Stimulated activated naive CD8-positive, alpha-beta T cell treated with anti-CD3 and anti-CD28 coated beads, Interleukin-15, amount 100 ng/mL, for 72 hours (primary cell): Measurements from ENCODE around the gene ERBB4.
"Not testable (repeated sequence)": the region's sequence is repeated elsewhere in the genome, so short reads cannot be mapped to it uniquely, and the experiment has no call there.

Experiments used
- ATAC-seq: fragments of 150-1000 bp; cut with Tn5 transposase; 2 replicates; pipeline ENCODE4 v1.10.0; 2021; ENCODE audit warnings: mild to moderate bottlenecking, moderate library complexity
- DNase-seq, 2 donors: peaks; one replicate each; pipeline ENCODE4 v3.0.0; 2021 to 2022
- H3K27ac Mint-ChIP-seq, 2 donors: one replicate each; pipeline ENCODE4 v1.8.0; 2022; ENCODE audit warnings: mild to moderate bottlenecking in 2 of 2, mixed read lengths in 2 of 2, moderate library complexity in 2 of 2
- H3K27me3 Mint-ChIP-seq: one replicate; pipeline ENCODE4 v1.8.0; 2022; ENCODE audit warnings: mixed read lengths
- H3K4me1 Mint-ChIP-seq: one replicate; pipeline ENCODE4 v1.8.0; 2022; ENCODE audit warnings: mild to moderate bottlenecking, mixed read lengths
- H3K4me3 Mint-ChIP-seq, 2 donors: one replicate each; pipeline ENCODE4 v1.8.0; 2022; ENCODE audit warnings: mild to moderate bottlenecking in 2 of 2, mixed read lengths in 2 of 2, moderate library complexity in 1 of 2
- H3K9me3 Mint-ChIP-seq, 2 donors: one replicate each; pipeline ENCODE4 v1.8.0; 2022; ENCODE audit warnings: mixed read lengths in 2 of 2

Gene ERBB4

GRCh38 chr2:212208467-212208866 lies 330.1 kb downstream of the ERBB4 start:
- Mint-ChIP-seq H3K4me1 (no peaks in the 10 kb centered on the region), H3K27me3 (no peaks in the 10 kb centered on the region), H3K27ac (no peak overlapping the region), H3K4me3 (no peak overlapping the region), H3K9me3 (peaks cover 0 to 7% of the 10 kb centered on the region in 2 donors)
- ATAC-seq: no peak
- DNase-seq: no peak

GRCh38 chr2:212197776-212198175 lies 340.8 kb downstream of the ERBB4 start:
- Mint-ChIP-seq H3K4me3 (no peak overlapping the region), H3K27ac (no peak overlapping the region), H3K27me3 (no peaks in the 10 kb centered on the region), H3K9me3 (no peaks in the 10 kb centered on the region), H3K4me1 (no peaks in the 10 kb centered on the region)
- DNase-seq: no peak
- ATAC-seq: no peak

- H3K4me1 Mint-ChIP-seq: no peaks in the 10 kb centered on the region
- H3K27ac Mint-ChIP-seq: no peak overlapping the region
- DNase-seq (no peak), ATAC-seq (no peak)
- H3K27me3 Mint-ChIP-seq: no peaks in the 10 kb centered on the region
- H3K9me3 Mint-ChIP-seq: no peaks in the 10 kb centered on the region
- H3K4me3 Mint-ChIP-seq: no peak overlapping the region
Measured at GRCh38 chr2:212195626-212196025, 343.0 kb downstream of the ERBB4 start.

- H3K9me3 Mint-ChIP-seq: no peaks in the 10 kb centered on the region
Measured at GRCh38 chr2:212194396-212194795, 344.2 kb downstream of the ERBB4 start.

GRCh38 chr2:212193803-212194202 lies 344.8 kb downstream of the ERBB4 start:
- Mint-ChIP-seq H3K4me3 (no peak overlapping the region), H3K9me3 (no peaks in the 10 kb centered on the region), H3K27me3 (no peaks in the 10 kb centered on the region), H3K4me1 (no peaks in the 10 kb centered on the region), H3K27ac (no peak overlapping the region)
- no peak for DNase-seq
- no peak for ATAC-seq

More at GRCh38 chr2:212194396-212194795, 344.2 kb downstream of the ERBB4 start:
- DNase-seq (no peak), ATAC-seq (no peak)
- no peak overlapping the region for H3K4me3 Mint-ChIP-seq
- no peak overlapping the region for H3K27ac Mint-ChIP-seq
- no peaks in the 10 kb centered on the region for H3K27me3 Mint-ChIP-seq
- no peaks in the 10 kb centered on the region for H3K4me1 Mint-ChIP-seq

GRCh38 chr2:212193056-212193455 lies 345.5 kb downstream of the ERBB4 start:
- ATAC-seq (no peak), DNase-seq (no peak)
- no peaks in the 10 kb centered on the region for H3K27me3 Mint-ChIP-seq
- no peaks in the 10 kb centered on the region for H3K4me1 Mint-ChIP-seq
- no peak overlapping the region for H3K27ac Mint-ChIP-seq
- H3K9me3 Mint-ChIP-seq: no peaks in the 10 kb centered on the region
- no peak overlapping the region for H3K4me3 Mint-ChIP-seq

GRCh38 chr2:212191438-212191837 lies 347.2 kb downstream of the ERBB4 start:
- not testable (repeated sequence) for H3K4me1 Mint-ChIP-seq, H3K4me3 Mint-ChIP-seq, DNase-seq, H3K27ac Mint-ChIP-seq, H3K27me3 Mint-ChIP-seq, ATAC-seq, H3K9me3 Mint-ChIP-seq

GRCh38 chr2:212186166-212186565 lies 352.4 kb downstream of the ERBB4 start:
- H3K9me3 Mint-ChIP-seq: no peaks in the 10 kb centered on the region
- ATAC-seq (no peak), DNase-seq (no peak)
- H3K4me1 Mint-ChIP-seq: no peaks in the 10 kb centered on the region
- H3K27me3 Mint-ChIP-seq: no peaks in the 10 kb centered on the region
- H3K27ac Mint-ChIP-seq: no peak overlapping the region
- H3K4me3 Mint-ChIP-seq: no peak overlapping the region

GRCh38 chr2:212181646-212182045 lies 357.0 kb downstream of the ERBB4 start:
- no peaks in the 10 kb centered on the region for H3K27me3 Mint-ChIP-seq
- DNase-seq: no peak
- H3K27ac Mint-ChIP-seq: no peak overlapping the region
- no peak overlapping the region for H3K4me3 Mint-ChIP-seq
- no peaks in the 10 kb centered on the region for H3K4me1 Mint-ChIP-seq
- ATAC-seq: no peak
- no peaks in the 10 kb centered on the region for H3K9me3 Mint-ChIP-seq

- no peaks in the 10 kb centered on the region for H3K9me3 Mint-ChIP-seq
- no peak overlapping the region for H3K4me3 Mint-ChIP-seq
- DNase-seq (no peak), ATAC-seq (no peak)
- no peaks in the 10 kb centered on the region for H3K4me1 Mint-ChIP-seq
- no peak overlapping the region for H3K27ac Mint-ChIP-seq
- no peaks in the 10 kb centered on the region for H3K27me3 Mint-ChIP-seq
Measured at GRCh38 chr2:212180408-212181083, 358.1 kb downstream of the ERBB4 start.

- Mint-ChIP-seq H3K27ac (no peak overlapping the region), H3K27me3 (no peaks in the 10 kb centered on the region), H3K9me3 (no peaks in the 10 kb centered on the region), H3K4me3 (no peak overlapping the region), H3K4me1 (no peaks in the 10 kb centered on the region)
- DNase-seq (no peak), ATAC-seq (no peak)
Measured at GRCh38 chr2:212177724-212178123, 360.9 kb downstream of the ERBB4 start.

- Mint-ChIP-seq H3K4me3 (no peak overlapping the region), H3K27ac (peak overlapping the region in 1 of 2 donors; percentile 11), H3K27me3 (no peaks in the 10 kb centered on the region), H3K9me3 (peaks cover 0 to 5% of the 10 kb centered on the region in 2 donors), H3K4me1 (no peaks in the 10 kb centered on the region)
- DNase-seq: no peak
- no peak for ATAC-seq
Measured at GRCh38 chr2:212176151-212176550, 362.5 kb downstream of the ERBB4 start.

- Mint-ChIP-seq H3K27ac (no peak overlapping the region), H3K9me3 (peaks cover 9 to 15% of the 10 kb centered on the region in 2 donors), H3K4me3 (no peak overlapping the region), H3K4me1 (no peaks in the 10 kb centered on the region), H3K27me3 (no peaks in the 10 kb centered on the region)
- DNase-seq (no peak), ATAC-seq (no peak)
Measured at GRCh38 chr2:212173756-212174510, 364.7 kb downstream of the ERBB4 start.

GRCh38 chr2:212173331-212173730 lies 365.3 kb downstream of the ERBB4 start:
- Mint-ChIP-seq H3K27ac (no peak overlapping the region), H3K27me3 (no peaks in the 10 kb centered on the region), H3K4me1 (no peaks in the 10 kb centered on the region), H3K9me3 (peaks cover 9 to 15% of the 10 kb centered on the region in 2 donors), H3K4me3 (no peak overlapping the region)
- ATAC-seq: no peak
- DNase-seq: no peak

- Mint-ChIP-seq H3K9me3 (peaks cover 9 to 15% of the 10 kb centered on the region in 2 donors), H3K4me1 (no peaks in the 10 kb centered on the region), H3K4me3 (no peak overlapping the region), H3K27me3 (no peaks in the 10 kb centered on the region), H3K27ac (no peak overlapping the region)
- ATAC-seq (no peak), DNase-seq (no peak)
Measured at GRCh38 chr2:212170382-212170781, 368.2 kb downstream of the ERBB4 start.

- no peaks in the 10 kb centered on the region for H3K27me3 Mint-ChIP-seq
- H3K4me1 Mint-ChIP-seq: no peaks in the 10 kb centered on the region
- no peak overlapping the region for H3K27ac Mint-ChIP-seq
- ATAC-seq: no peak
- DNase-seq: no peak
- H3K9me3 Mint-ChIP-seq: no peaks in the 10 kb centered on the region
- H3K4me3 Mint-ChIP-seq: no peak overlapping the region
Measured at GRCh38 chr2:212158081-212158480, 380.5 kb downstream of the ERBB4 start.
